Activated effector memory CD4-positive, alpha-beta T cell treated with anti-CD3 and anti-CD28 coated beads, Interleukin-2, amount 50 U/mL, for 16 hours (primary cell): ENCODE data around the gene UNC13B.

Experiments used
- DNase-seq: peaks from one replicate; pipeline ENCODE4 v3.0.0-alpha.2; 2020

Gene UNC13B

GRCh38 chr9:35340046-35340445, 178.2 kb downstream of the UNC13B start:
- DNase-seq = no peak

DNA sequence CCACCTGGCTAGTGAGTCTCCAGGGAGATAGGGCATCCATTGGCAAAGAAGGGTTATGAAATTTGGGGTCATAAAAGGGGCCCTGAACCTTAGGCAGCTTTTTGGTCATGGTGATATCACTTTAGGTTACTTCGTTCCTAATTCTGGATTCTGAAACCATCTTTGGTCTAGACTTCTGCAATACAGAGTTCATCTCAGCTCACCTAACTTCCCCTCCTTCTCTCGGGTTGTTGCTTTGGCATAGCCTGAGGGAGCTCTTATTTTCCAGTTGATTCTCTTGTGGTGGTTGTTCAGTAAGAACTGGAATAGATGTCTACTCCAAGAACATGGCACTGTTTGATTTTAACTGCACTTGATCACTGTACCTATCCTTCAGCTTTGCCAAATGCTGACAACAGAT, 179.2 kb downstream of the UNC13B start:
- no peak for DNase-seq

DNA sequence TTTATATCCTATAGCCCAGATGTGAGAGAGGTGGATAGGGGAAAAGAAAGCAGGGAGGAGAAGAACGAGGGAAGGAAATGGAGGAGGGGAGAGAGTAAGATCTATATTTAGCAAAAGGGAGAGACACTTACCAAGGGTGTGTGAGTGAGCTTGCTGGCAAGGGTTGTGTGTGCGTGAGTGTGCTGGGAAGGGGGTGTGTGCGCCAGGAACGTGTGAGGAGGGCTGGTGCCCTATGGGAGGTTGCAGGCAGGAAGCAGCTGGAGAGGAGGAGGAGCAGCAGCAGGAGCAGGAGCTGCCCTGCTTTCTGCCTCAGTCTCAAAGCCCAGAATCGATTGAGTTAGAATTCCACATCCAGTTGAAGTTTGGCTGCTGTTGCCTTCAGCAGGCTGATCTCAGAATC, 179.8 kb downstream of the UNC13B start:
- DNase-seq = no peak

- no peak for DNase-seq
Observed at GRCh38 chr9:35342221-35342958, 180.6 kb downstream of the UNC13B start.

GRCh38 chr9:35348109-35348508, 186.3 kb downstream of the UNC13B start:
- no peak for DNase-seq

DNA sequence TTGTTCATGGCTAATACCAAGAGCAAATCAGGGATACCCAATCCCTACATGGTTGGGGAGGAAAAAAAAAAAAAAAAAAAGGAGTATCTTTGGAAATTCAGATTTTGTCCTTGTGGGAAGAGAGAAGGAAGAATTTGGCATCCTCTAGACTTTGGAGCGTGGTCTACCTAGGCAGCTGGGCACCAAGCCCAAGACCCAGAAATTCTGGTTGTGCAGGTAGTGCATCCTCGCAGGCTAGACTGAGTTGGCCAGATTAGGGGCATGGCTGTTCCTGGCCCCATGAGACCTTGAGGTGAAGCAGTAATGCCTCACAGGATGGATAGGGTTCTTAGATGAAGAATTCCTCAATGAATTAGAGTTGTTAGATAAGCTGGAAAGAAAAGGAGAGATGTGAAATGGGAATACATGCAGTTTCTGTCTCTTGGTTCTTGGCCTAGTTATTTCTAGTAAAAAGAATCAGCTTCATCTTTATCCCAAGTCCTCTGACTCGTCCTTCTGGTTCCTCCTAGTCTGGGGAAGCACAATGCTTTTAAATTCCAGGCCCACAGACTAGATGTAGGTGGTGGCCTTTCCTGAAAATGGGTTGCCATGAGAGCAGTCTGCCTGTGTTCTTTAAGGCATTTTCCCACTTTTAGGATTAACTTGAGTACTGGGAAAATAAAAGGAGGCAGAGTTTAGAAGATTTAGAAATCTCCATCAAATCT, 187.6 kb downstream of the UNC13B start:
- DNase-seq = no peak

- no peak for DNase-seq
Observed at GRCh38 chr9:35350212-35350611, 188.4 kb downstream of the UNC13B start.

DNA sequence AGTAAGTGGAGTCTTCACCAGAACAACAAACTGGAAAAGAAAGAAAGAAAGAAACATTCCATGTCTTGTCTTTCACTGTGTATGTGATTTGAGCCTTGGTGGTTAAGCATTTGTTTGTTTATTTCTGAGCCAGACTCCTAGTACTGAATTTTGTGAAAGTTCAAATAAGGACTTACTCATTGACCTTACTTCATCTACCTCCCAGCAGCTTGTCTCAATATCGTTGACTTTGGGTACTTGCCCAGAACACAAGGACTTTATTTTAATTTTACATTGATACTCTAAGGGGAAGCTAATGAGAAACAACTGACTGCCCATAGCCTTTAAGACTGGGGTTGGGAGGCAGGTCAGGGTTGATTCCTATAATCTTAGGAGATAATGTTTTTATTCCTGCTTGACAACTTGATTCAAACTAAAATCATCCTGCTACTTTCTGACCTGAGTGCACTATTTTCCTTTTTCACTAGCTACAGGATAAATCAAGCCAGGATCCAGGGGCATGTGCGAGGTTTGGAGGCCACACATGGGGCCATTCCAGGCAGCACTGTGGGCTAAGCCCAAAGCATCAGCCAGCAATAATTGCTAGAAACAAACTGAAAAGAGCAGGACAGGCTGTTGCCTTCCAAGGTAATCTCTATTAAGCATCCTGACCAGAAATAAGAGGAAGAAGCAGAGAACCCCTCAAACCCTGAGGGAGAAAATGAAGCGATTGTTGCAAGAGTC, 189.2 kb downstream of the UNC13B start:
- DNase-seq = no peak

GRCh38 chr9:35353731-35354365, 192.0 kb downstream of the UNC13B start:
- DNase-seq = no peak

DNA sequence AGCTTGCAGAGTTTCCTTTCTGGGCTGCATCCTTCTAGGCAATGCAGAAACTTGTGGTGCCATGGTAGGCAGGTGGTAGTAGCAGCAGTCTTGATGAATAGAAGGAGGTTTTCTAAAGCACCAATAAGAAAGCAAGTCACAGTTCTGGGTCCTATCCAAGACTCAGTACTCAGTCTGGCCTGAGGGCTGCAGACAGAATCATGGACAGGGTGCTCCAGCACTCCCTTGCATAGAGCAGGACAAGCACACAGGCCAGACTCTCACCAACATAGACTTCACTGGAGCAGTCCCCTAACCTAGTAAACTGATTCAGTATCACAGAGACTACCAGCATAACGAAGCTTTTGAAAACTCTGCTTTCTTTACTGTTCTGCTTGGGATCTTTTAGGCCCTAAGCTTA, 194.1 kb downstream of the UNC13B start:
- no peak for DNase-seq

DNA sequence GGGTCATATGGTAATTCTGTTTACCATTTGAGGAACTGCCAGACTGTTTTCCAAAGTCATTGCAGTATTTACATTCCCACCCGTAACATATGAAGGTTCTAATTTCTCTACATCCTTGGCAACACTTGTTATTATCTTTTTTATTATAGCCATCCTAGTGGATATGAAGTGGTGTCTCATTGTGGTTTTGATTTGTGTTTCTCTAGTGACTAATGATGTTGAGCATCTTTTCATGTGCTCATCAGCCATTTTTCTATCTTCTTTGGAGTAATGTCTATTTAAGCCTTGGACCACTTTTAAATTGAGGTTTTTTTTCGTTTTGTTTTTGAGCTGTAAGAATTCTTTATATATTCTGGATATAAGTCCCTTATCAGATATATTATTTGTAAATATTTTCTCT, 195.3 kb downstream of the UNC13B start:
- no peak for DNase-seq

GRCh38 chr9:35357826-35358225, 196.0 kb downstream of the UNC13B start:
- no peak for DNase-seq

GRCh38 chr9:35364817-35365585, 203.2 kb downstream of the UNC13B start:
- no peak for DNase-seq

DNA sequence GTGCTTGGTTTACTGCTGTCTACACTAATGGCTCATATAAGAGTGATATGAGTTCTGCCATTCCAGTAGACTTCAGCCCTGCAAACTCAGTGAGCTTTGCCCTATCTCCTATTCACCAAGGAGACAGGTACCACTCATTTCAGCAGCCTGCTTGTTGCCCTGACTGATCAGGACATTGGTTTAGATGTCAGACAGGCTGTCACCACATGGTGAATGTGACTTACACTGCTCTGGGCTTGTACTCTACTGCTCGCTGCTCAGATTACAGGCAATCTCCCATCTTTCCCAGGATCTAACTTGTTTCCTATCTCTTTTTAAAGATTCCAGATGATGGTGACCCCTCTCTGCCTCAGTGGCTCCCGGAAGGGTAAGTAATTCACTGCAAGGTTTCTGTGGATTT, 204.8 kb downstream of the UNC13B start:
- DNase-seq = no peak

DNA sequence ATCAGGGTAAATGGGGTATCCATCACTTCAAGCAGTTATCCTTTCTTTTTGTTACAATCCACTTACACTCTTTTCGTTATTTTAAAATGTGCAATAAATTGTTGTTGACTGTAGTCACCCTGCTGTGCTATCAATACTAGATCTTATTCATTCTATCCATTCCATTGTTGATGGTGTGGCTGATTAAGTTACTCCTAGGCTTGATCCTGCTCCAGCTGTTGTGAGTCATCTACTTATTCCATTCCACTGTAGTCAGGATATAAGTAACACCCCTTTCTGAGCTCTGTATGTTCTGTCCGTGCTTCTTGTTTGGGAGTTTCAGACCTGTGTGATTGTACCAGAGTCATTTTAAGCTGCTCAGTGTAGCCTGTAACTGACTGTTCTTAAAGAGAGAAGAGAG, 205.6 kb downstream of the UNC13B start:
- DNase-seq = no peak

DNA sequence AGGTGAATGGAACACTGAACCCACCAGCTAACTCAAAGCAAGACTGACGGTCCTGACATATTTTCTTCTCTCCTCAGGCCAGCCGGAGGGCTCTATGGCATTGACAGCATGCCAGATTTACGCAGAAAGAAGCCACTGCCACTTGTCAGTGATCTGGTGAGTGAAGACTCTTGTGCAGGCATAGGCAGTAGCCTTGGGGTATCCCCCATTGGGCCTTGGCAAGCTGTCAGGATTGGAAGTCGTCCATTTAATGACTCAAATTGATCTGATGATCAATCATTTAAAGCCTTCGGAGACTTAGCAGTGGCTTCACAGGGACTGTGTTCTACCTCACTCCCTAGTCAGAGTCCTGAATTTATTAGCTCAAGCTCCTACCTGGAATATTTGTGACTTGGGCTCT, 208.4 kb downstream of the UNC13B start:
- DNase-seq = no peak

DNA sequence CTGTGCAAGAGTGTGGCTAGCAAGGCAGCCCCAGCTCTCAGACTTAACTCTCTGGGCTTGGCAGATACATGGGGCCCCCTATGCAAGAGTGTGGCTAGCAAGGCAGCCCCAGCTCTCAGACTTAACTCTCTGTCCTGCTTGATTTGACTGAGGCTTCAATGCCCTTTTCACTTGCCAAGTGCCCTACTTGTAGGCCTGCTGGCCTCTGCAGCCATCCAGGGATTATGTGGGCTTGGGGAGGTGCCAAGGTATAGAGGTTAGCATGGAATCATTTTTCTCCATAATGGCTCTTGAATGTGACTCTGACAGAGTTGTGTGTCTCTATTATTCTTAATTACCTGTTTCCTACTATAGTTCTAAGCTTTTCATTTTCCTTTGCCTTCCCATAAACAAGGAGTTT, 212.6 kb downstream of the UNC13B start:
- DNase-seq = no peak

DNA sequence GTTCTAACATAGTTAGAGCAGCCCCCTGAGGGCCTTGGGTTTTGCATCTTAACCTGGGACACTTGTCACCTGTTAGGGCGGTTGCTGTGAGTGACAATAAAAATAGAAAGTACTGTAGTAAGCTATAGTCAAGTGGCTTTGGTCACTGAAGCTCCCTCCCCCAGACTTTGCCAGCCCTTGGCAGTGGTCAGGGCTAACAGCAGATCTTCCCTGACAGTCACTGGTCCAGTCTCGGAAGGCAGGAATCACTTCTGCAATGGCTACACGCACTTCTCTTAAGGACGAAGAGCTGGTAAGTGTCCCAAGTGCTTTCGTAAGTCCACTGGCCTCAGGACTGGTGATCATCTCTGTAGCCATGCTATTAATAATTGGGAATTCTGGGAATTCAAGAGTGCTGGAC, 213.1 kb downstream of the UNC13B start:
- no peak for DNase-seq

DNA sequence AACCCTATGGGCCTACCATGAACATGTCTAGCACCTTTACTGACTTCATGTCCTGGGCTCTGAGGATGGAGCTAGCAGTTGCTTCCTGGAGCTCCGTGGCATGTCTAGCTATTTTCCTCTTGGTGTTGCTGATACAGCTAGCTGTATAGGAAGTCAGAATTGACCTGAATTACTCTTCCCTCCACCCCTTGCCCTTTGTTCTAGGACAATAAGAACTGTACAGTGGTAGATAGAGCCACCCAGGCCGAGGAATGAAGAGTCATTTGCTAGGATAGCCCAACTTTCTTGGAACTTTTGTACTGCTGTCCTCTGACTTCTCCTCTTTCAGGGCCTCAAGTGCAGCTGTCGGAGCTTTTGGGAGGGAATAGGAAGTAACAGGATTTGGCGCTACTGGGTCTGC, 218.2 kb downstream of the UNC13B start:
- no peak for DNase-seq

DNA sequence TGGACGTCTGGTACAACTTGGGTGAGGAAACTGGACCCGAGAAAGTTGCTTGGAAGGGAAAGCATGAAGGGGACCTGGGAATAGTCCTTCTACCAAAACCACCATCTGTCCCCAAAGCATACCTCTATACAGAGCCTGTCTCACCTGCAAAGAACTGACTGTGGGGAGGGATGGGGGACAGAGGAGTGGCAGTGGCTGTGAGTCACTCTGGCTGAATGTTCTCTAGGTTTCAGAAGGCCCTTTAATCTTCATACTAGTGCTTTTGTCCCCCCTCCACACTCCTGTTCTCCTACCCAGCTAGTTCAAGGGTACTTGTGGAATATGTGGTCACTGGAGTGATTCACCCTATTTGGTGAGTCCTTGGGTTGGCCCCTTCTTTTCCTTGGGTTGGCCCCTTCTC, 218.8 kb downstream of the UNC13B start:
- DNase-seq = no peak

DNA sequence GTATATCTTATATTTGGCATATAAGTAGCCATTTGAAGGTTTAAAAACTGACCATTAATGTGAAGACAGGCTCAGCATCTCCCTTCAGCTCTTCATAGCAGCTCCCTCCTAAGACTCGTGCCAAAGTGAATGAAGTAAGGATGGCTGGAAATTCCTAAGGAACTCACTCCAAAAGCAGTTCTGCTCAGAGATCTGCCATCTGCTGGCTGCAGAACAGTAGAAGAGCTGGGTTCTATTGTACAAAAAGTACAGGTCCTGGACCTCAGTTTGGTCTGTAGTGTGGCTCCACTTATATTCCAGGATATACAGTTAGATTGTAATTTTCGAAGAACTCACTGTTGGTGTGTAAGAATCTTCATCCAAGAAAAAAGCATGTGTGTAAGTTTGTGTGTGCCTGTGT, 223.2 kb downstream of the UNC13B start:
- DNase-seq = no peak

GRCh38 chr9:35395076-35395705, 233.4 kb downstream of the UNC13B start:
- DNase-seq = no peak
